ENCODE results near the gene TMTC1. TPM values are rescaled to one million over a fixed set of nuclear protein-coding genes. Genes with fewer than 3 reads are reported as not detected.

Gene TMTC1
- total RNA-seq, 2 donors from 2014 or later, result 15.6 to 20.1 TPM

- TF ChIP-seq CTCF (IDR thresholded peaks at IDR 0.05) (no peak), POLR2A (IDR thresholded peaks at IDR 0.05) (no peak)
- H3K4me1 ChIP-seq, result no peaks in the 10 kb centered on the region
- no peak overlapping the region for H3K4me3 ChIP-seq
- no peaks in the 10 kb centered on the region for H3K36me3 ChIP-seq (replicated peaks in 1 of 2; ENCODE audit: insufficient read depth in 1 of 2, low read depth in 2 of 2)
- intact Hi-C loops (cut with DNase I), result no loop called here
- DNase-seq, result no peak
- no peak for ATAC-seq
- no peaks in the 10 kb centered on the region for H3K9me3 ChIP-seq
- H3K27ac ChIP-seq, result no peak overlapping the region
- H3K27me3 ChIP-seq, result no peaks in the 10 kb centered on the region
- WGBS, 2 donors, result 34 to 48% methylated on average over 3 of the region's 3 CpGs
Measured at GRCh38 chr12:29692237-29692636, 91.5 kb downstream of the TMTC1 start.

- no peaks in the 10 kb centered on the region for H3K36me3 ChIP-seq (replicated peaks in 1 of 2; ENCODE audit: insufficient read depth in 1 of 2, low read depth in 2 of 2)
- no peaks in the 10 kb centered on the region for H3K27me3 ChIP-seq
- DNase-seq (no peak), ATAC-seq (no peak)
- H3K27ac ChIP-seq, result no peak overlapping the region
- intact Hi-C loops (cut with DNase I), result no loop called here
- no peak overlapping the region for H3K4me3 ChIP-seq
- TF ChIP-seq POLR2A (IDR thresholded peaks at IDR 0.05) (no peak), CTCF (IDR thresholded peaks at IDR 0.05) (no peak)
- H3K4me1 ChIP-seq, result no peaks in the 10 kb centered on the region
- H3K9me3 ChIP-seq, result no peaks in the 10 kb centered on the region
- 32 to 41% methylated on average over 7 of the region's 7 CpGs for WGBS, 2 donors
Measured at GRCh38 chr12:29691161-29691854, 92.4 kb downstream of the TMTC1 start.

- WGBS, 2 donors, result 42 to 55% methylated on average over 1 of the region's 1 CpG
- Histone ChIP-seq H3K36me3 (replicated peaks in 1 of 2; ENCODE audit: insufficient read depth in 1 of 2, low read depth in 2 of 2) (no peaks in the 10 kb centered on the region), H3K9me3 (no peaks in the 10 kb centered on the region), H3K4me3 (no peak overlapping the region), H3K27ac (no peak overlapping the region), H3K27me3 (no peaks in the 10 kb centered on the region), H3K4me1 (no peaks in the 10 kb centered on the region)
- intact Hi-C loops (cut with DNase I), result no loop called here
- DNase-seq (no peak), ATAC-seq (no peak)
- no peak for TF ChIP-seq CTCF (IDR thresholded peaks at IDR 0.05)
- TF ChIP-seq POLR2A (IDR thresholded peaks at IDR 0.05), result no peak
Measured at GRCh38 chr12:29690728-29691127, 93.0 kb downstream of the TMTC1 start.

GRCh38 chr12:29688914-29689313, 94.8 kb downstream of the TMTC1 start:
- 27 to 40% methylated on average over 1 of the region's 1 CpG for WGBS, 2 donors
- DNase-seq (no peak), ATAC-seq (no peak)
- no peaks in the 10 kb centered on the region for H3K27me3 ChIP-seq
- H3K27ac ChIP-seq, result no peak overlapping the region
- H3K4me3 ChIP-seq, result no peak overlapping the region
- no peak for TF ChIP-seq CTCF (IDR thresholded peaks at IDR 0.05)
- no peak for TF ChIP-seq POLR2A (IDR thresholded peaks at IDR 0.05)
- intact Hi-C loops (cut with DNase I), result no loop called here
- no peaks in the 10 kb centered on the region for H3K4me1 ChIP-seq
- H3K36me3 ChIP-seq (replicated peaks in 1 of 2; ENCODE audit: insufficient read depth in 1 of 2, low read depth in 2 of 2), result no peaks in the 10 kb centered on the region
- no peaks in the 10 kb centered on the region for H3K9me3 ChIP-seq

GRCh38 chr12:29682088-29682487, 101.7 kb downstream of the TMTC1 start:
- Histone ChIP-seq H3K27me3 (no peaks in the 10 kb centered on the region), H3K9me3 (no peaks in the 10 kb centered on the region), H3K27ac (no peak overlapping the region), H3K36me3 (replicated peaks in 1 of 2; ENCODE audit: insufficient read depth in 1 of 2, low read depth in 2 of 2) (no peaks in the 10 kb centered on the region), H3K4me3 (no peak overlapping the region), H3K4me1 (no peaks in the 10 kb centered on the region)
- no peak for DNase-seq
- no peak for TF ChIP-seq POLR2A (IDR thresholded peaks at IDR 0.05)
- TF ChIP-seq CTCF (IDR thresholded peaks at IDR 0.05), result no peak
- ATAC-seq, result no peak
- intact Hi-C loops (cut with DNase I), result no loop called here
- 74 to 92% methylated on average over 3 of the region's 3 CpGs for WGBS, 2 donors

Data from body of pancreas (tissue), 4 donors.